ENCODE measurements around the gene ADAMTS13.

GRCh38 chr9:133390713-133391112 lies 31.5 kb upstream of the ADAMTS13 start:
- TF ChIP-seq CTCF (IDR thresholded peaks at IDR 0.05) (no peak), POLR2A (IDR thresholded peaks at IDR 0.05) (no peak)
